GM12878 (cell line): ENCODE results near the gene PGM2L1. TPM values are rescaled to one million over a fixed set of nuclear protein-coding genes. Genes with fewer than 3 reads are reported as not detected.

Source experiments
- ATAC-seq: fragments of 200-7000 bp; cut with Tn5 transposase; 3 replicates; pipeline ENCODE4 v1.9.1; 2020; ENCODE audit warnings: mild to moderate bottlenecking, moderate library complexity
- BruUV-seq: library from RNA; stranded (reverse); fragments of 400-500 nt; replicated peaks from 2 replicates; lab custom pipeline; 2021; lab: Mats Ljungman, UMichigan
- CTCF ChIA-PET: fragments of 300-600 bp; sonication (Branson Sonifier 250); formaldehyde crosslinking; extraction: SDS; loops from one replicate; lab custom pipeline; 2021; ENCODE audit warnings: inconsistent platforms; lab: Yijun Ruan, JAX
- POLR2A ChIA-PET: fragments of 350-600 bp; formaldehyde crosslinking; extraction: SDS; loops from one replicate; lab custom pipeline; 2021; ENCODE audit warnings: inconsistent platforms; lab: Charles Lee
- RAD21 ChIA-PET: fragments of 300-600 bp; sonication (Branson Sonifier 250); formaldehyde crosslinking; loops from one replicate; lab custom pipeline; 2023; ENCODE audit warnings: antibody characterized with exemption; ENCODE audit not compliant: unreplicated experiment; lab: Charles Lee
- SMC1A ChIA-PET: fragments of 300-600 bp; sonication (Branson Sonifier 250); formaldehyde crosslinking; loops from one replicate; lab custom pipeline; 2023; ENCODE audit not compliant: unreplicated experiment, uncharacterized antibody; lab: Charles Lee
- DNase-seq: peaks from one replicate; pipeline ENCODE4 v3.0.0-alpha.2; 2011; ENCODE audit warnings: low read depth, low spot score
- FAIRE-seq: peaks from 3 replicates; lab custom pipeline; 2011; peaks lifted over from hg19 to GRCh38; lab: Jason Lieb, UNC
- H2AFZ ChIP-seq: 2 replicates; pipeline ENCODE4 v1.6.0; 2011; ENCODE audit warnings: low read depth, low read length, control low read depth; ENCODE audit not compliant: control insufficient read depth
- H3K27ac ChIP-seq: 2 replicates; pipeline ENCODE4 v1.5.1; 2011; ENCODE audit warnings: control low read depth; ENCODE audit not compliant: control insufficient read depth, insufficient read depth
- H3K27me3 ChIP-seq, 2 experiments: replicated peaks in 1 of 2; 2 replicates each; pipeline versions ENCODE4 v1.6.0 to v1.6.1; 2011; ENCODE audit warnings: low read length in 1 of 2; ENCODE audit not compliant: control insufficient read depth in 2 of 2, insufficient read depth in 2 of 2
- H3K36me3 ChIP-seq, 2 experiments: 2 replicates each; pipeline ENCODE4 v1.5.1; 2011; ENCODE audit warnings: low read length in 1 of 2; ENCODE audit not compliant: control insufficient read depth in 2 of 2, insufficient read depth in 2 of 2
- H3K4me1 ChIP-seq: 2 replicates; pipeline ENCODE4 v1.6.1; 2011; ENCODE audit warnings: mild to moderate bottlenecking, low read length, moderate library complexity, mixed read lengths; ENCODE audit not compliant: control insufficient read depth, insufficient read depth
- H3K4me2 ChIP-seq: 2 replicates; pipeline ENCODE4 v1.6.0; 2011; ENCODE audit warnings: control low read depth; ENCODE audit not compliant: control insufficient read depth, insufficient read depth
- H3K4me3 ChIP-seq: fragments of 200-600 bp; sonication (generic); 2 replicates; pipeline ENCODE4 v1.5.1; 2016
- H3K79me2 ChIP-seq: 2 replicates; pipeline ENCODE4 v1.6.0; 2011; ENCODE audit warnings: low read length; ENCODE audit not compliant: control insufficient read depth, insufficient read depth
- H3K9ac ChIP-seq: 2 replicates; pipeline ENCODE4 v1.8.0; 2011; ENCODE audit warnings: low read length, control low read depth, mixed read lengths; ENCODE audit not compliant: control insufficient read depth, insufficient read depth
- H3K9me3 ChIP-seq: replicated peaks from 3 replicates; pipeline ENCODE4 v1.5.1; 2011; ENCODE audit warnings: mild to moderate bottlenecking, low read length; ENCODE audit not compliant: control insufficient read depth, insufficient read depth
- H4K20me1 ChIP-seq: 2 replicates; pipeline ENCODE4 v1.6.0; 2011; ENCODE audit not compliant: control insufficient read depth, insufficient read depth
- ASH2L ChIP-seq: fragments of 300-600, 200-600 bp; sonication (generic); IDR thresholded peaks from 2 replicates; pipeline ENCODE4 v1.6.1; 2017; ENCODE audit warnings: low read depth, mild to moderate bottlenecking, borderline replicate concordance
- BMI1 ChIP-seq: fragments of 450-650 bp; IDR thresholded peaks from 2 replicates; pipeline ENCODE4 v1.6.1; 2016; ENCODE audit warnings: mild to moderate bottlenecking, moderate library complexity, borderline replicate concordance
- ETV6 ChIP-seq, 2 experiments: fragments of 450-650 bp in 1 of 2; IDR thresholded peaks in 1 of 2; conservative IDR thresholded peaks in 1 of 2; 2 replicates each; pipeline ENCODE4 v1.6.1; 2014; ENCODE audit warnings: antibody characterized with exemption in 1 of 2, borderline replicate concordance in 1 of 2, low read depth in 1 of 2, mild to moderate bottlenecking in 1 of 2, moderate library complexity in 1 of 2
- IKZF1 ChIP-seq: fragments of 450-650 bp; conservative IDR thresholded peaks from 2 replicates; pipeline ENCODE4 v1.6.1; 2017; ENCODE audit warnings: antibody characterized with exemption, mild to moderate bottlenecking
- IKZF2 ChIP-seq, 2 experiments: fragments of 450-650 bp; IDR thresholded peaks; 2 replicates each; pipeline ENCODE4 v1.6.1; 2017; ENCODE audit warnings: mild to moderate bottlenecking in 2 of 2, moderate library complexity in 2 of 2
- MYC ChIP-seq: IDR thresholded peaks from 2 replicates; pipeline ENCODE4 v1.6.1; 2011; ENCODE audit warnings: mild to moderate bottlenecking, low read length, moderate library complexity, inconsistent platforms; ENCODE audit not compliant: insufficient read depth, insufficient replicate concordance, insufficient read length, severe bottlenecking
- WRNIP1 ChIP-seq: IDR thresholded peaks from 2 replicates; pipeline ENCODE4 v1.6.1; 2011; ENCODE audit warnings: low read depth, low read length, improper control_type of control experiment, borderline replicate concordance
- ZNF24 ChIP-seq: fragments of 450-650 bp; IDR thresholded peaks from 2 replicates; pipeline ENCODE4 v1.6.1; 2017; ENCODE audit warnings: antibody characterized with exemption, mild to moderate bottlenecking
- WGBS: methylation state at CpG from one replicate; pipeline ENCODE4 v1.1.6; 2016; ENCODE audit warnings: low lambda C conversion rate; ENCODE audit not compliant: insufficient replicate concordance, insufficient coverage; ENCODE audit errors: missing lambda C conversion rate; 5-methylcytosine and 5-hydroxymethylcytosine counted together
- in situ Hi-C: fragments of 300-500 bp; cut with MboI; formaldehyde crosslinking; loops from 9 replicates; pipeline ENCODE4 v1.14.3; 2018; ENCODE audit warnings: mixed read lengths
- intact Hi-C: fragments of 100-400 bp; cut with micrococcal nuclease; formaldehyde crosslinking; loops from one replicate; pipeline ENCODE4 v1.14.2; 2022; ENCODE audit not compliant: unreplicated experiment
- polyA plus RNA-seq, 11 experiments: library from polyadenylated mRNA; depleted of rRNA in 4 of 11; unstranded in 6 of 11; stranded (reverse) in 5 of 11; fragments of >200 nt; fragmentation: Nextera tagmentation in 4 of 11; fragmentation: Illumina TruSeq in 1 of 11; extraction: Ambion mirVana in 4 of 11; extraction: Trizol in 1 of 11; gene quantifications; 1 replicate in 1 of 11; 2 replicates in 10 of 11; pipeline versions ENCODE4 v1.2.1 to v1.2.3, GENCODE V29; 2011 to 2016; ENCODE audit warnings: inconsistent platforms in 2 of 11, missing spikeins in 2 of 11, low read depth in 1 of 11
- total RNA-seq, 4 experiments: library from RNA; depleted of rRNA in 3 of 4; stranded (reverse); fragments of >200 nt in 3 of 4; fragmentation: Illumina TruSeq in 1 of 4; extraction: Trizol in 1 of 4; gene quantifications; 2 replicates each; pipeline versions ENCODE4 v1.2.1 to v1.2.3, GENCODE V29; 2013 to 2021
- TF ChIP-seq, protein P1 (sequence below), 3 experiments: IDR thresholded peaks in 2 of 3; conservative IDR thresholded peaks in 1 of 3; 2 replicates each; pipeline ENCODE4 v1.5.1; 2011; ENCODE audit warnings: low read depth in 3 of 3, low read length in 3 of 3, mild to moderate bottlenecking in 3 of 3, control low read depth in 2 of 3, moderate library complexity in 2 of 3, inconsistent platforms in 1 of 3, mixed read lengths in 1 of 3; ENCODE audit not compliant: control insufficient read depth in 2 of 3, insufficient read depth in 1 of 3; ENCODE audit errors: extremely low read depth in 1 of 3
- TF ChIP-seq, protein P2 (sequence below): fragments of 450-650 bp; IDR thresholded peaks from 2 replicates; pipeline ENCODE4 v1.6.1; 2016; ENCODE audit warnings: mild to moderate bottlenecking, moderate library complexity, borderline replicate concordance
- TF ChIP-seq, protein P3 (sequence below): IDR thresholded peaks from 2 replicates; pipeline ENCODE4 v1.6.1; 2011; ENCODE audit warnings: mild to moderate bottlenecking, low read depth, low read length, moderate library complexity; ENCODE audit not compliant: insufficient replicate concordance
- TF ChIP-seq, protein P4 (sequence below): fragments of 450-650 bp; IDR thresholded peaks from 2 replicates; pipeline ENCODE4 v1.6.1; 2017; ENCODE audit warnings: mild to moderate bottlenecking

Gene PGM2L1
- total and polyA plus RNA-seq, 10 of the 15 experiments (the other 5 are each of a cell fraction or from before 2014, with no cell fraction given) = 0.04 to 0.20 (median 0.13) TPM; not detected in 1

DNA sequence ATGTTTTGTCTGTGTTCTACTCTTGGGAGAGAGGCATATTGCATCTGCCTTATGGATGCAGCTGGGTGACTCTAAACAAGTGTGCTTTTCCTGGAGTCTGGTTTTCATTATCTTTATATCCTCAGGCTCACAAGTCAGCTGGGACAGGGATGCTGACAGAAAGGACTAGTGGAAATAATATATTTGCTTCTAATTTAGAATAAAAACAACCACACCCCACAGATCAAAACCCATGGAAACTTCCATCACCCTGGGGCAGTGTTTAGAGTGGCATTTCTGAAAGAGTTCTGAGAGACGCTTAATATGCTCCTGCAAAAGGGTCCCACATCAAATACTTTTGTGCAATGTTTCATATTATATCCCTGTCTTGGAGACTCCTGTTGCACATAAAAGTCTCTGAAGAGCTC is 48.3 kb upstream of the PGM2L1 start:
- no peaks in the 10 kb centered on the region for H3K36me3 ChIP-seq
- no peak overlapping the region for H2AFZ ChIP-seq
- no peak overlapping the region for H3K9ac ChIP-seq
- DNase-seq (no peak), FAIRE-seq (no peak), ATAC-seq (no peak)
- H3K4me2 ChIP-seq = no peak overlapping the region
- in situ Hi-C loops (no loop called here), intact Hi-C loops (loop anchor here (5.0 kb wide), 1 partner anchor 484 kb away; no protein-coding TSS in a partner anchor)
- peaks cover 0 to 1% of the 10 kb centered on the region in 2 experiments; a peak in 1 of 4 replicates for H3K27me3 ChIP-seq
- no peaks in the 10 kb centered on the region for H3K9me3 ChIP-seq
- CTCF ChIA-PET = interaction anchor here (0.8 to 12.1 kb wide), 5 partner anchors 9 to 191 kb away, joined by 3 to 262 read pairs (median 14); no protein-coding TSS in a partner anchor
- no peak overlapping the region for H3K27ac ChIP-seq
- no peak overlapping the region for H3K4me3 ChIP-seq
- BruUV-seq = no TSS peak
- peaks cover 3% of the 10 kb centered on the region for H3K4me1 ChIP-seq
- WGBS = 9% methylated on average over 1 of the region's 1 CpG
- SMC1A ChIA-PET = interaction anchor here (1.3 to 2.7 kb wide), 4 partner anchors 25 to 185 kb away, joined by 3 to 13 read pairs (median 6); no protein-coding TSS in a partner anchor
- no peaks in the 10 kb centered on the region for H3K79me2 ChIP-seq
- H4K20me1 ChIP-seq = no peaks in the 10 kb centered on the region
- RAD21 ChIA-PET = interaction anchor here (1.6 kb wide), 1 partner anchor 56 kb away, joined by 4 read pairs; no protein-coding TSS in a partner anchor
- POLR2A ChIA-PET = no interaction called here
- TF ChIP-seq, protein P1, sequence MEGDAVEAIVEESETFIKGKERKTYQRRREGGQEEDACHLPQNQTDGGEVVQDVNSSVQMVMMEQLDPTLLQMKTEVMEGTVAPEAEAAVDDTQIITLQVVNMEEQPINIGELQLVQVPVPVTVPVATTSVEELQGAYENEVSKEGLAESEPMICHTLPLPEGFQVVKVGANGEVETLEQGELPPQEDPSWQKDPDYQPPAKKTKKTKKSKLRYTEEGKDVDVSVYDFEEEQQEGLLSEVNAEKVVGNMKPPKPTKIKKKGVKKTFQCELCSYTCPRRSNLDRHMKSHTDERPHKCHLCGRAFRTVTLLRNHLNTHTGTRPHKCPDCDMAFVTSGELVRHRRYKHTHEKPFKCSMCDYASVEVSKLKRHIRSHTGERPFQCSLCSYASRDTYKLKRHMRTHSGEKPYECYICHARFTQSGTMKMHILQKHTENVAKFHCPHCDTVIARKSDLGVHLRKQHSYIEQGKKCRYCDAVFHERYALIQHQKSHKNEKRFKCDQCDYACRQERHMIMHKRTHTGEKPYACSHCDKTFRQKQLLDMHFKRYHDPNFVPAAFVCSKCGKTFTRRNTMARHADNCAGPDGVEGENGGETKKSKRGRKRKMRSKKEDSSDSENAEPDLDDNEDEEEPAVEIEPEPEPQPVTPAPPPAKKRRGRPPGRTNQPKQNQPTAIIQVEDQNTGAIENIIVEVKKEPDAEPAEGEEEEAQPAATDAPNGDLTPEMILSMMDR (IDR thresholded peaks at IDR 0.05 in 2 of 3, conservative IDR thresholded peaks at IDR 0.05 in 1 of 3; ENCODE audit: control insufficient read depth in 2 of 3, extremely low read depth in 1 of 3, insufficient read depth in 1 of 3, low read depth in 3 of 3, low read length in 3 of 3) = no peak
- no peak for TF ChIP-seq ETV6 (conservative IDR thresholded peaks at IDR 0.05 in 1 of 2, IDR thresholded peaks at IDR 0.05 in 1 of 2; ENCODE audit: borderline replicate concordance in 1 of 2, low read depth in 1 of 2)
- TF ChIP-seq, protein P2, sequence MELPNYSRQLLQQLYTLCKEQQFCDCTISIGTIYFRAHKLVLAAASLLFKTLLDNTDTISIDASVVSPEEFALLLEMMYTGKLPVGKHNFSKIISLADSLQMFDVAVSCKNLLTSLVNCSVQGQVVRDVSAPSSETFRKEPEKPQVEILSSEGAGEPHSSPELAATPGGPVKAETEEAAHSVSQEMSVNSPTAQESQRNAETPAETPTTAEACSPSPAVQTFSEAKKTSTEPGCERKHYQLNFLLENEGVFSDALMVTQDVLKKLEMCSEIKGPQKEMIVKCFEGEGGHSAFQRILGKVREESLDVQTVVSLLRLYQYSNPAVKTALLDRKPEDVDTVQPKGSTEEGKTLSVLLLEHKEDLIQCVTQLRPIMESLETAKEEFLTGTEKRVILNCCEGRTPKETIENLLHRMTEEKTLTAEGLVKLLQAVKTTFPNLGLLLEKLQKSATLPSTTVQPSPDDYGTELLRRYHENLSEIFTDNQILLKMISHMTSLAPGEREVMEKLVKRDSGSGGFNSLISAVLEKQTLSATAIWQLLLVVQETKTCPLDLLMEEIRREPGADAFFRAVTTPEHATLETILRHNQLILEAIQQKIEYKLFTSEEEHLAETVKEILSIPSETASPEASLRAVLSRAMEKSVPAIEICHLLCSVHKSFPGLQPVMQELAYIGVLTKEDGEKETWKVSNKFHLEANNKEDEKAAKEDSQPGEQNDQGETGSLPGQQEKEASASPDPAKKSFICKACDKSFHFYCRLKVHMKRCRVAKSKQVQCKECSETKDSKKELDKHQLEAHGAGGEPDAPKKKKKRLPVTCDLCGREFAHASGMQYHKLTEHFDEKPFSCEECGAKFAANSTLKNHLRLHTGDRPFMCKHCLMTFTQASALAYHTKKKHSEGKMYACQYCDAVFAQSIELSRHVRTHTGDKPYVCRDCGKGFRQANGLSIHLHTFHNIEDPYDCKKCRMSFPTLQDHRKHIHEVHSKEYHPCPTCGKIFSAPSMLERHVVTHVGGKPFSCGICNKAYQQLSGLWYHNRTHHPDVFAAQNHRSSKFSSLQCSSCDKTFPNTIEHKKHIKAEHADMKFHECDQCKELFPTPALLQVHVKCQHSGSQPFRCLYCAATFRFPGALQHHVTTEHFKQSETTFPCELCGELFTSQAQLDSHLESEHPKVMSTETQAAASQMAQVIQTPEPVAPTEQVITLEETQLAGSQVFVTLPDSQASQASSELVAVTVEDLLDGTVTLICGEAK = no peak
- TF ChIP-seq, protein P3, sequence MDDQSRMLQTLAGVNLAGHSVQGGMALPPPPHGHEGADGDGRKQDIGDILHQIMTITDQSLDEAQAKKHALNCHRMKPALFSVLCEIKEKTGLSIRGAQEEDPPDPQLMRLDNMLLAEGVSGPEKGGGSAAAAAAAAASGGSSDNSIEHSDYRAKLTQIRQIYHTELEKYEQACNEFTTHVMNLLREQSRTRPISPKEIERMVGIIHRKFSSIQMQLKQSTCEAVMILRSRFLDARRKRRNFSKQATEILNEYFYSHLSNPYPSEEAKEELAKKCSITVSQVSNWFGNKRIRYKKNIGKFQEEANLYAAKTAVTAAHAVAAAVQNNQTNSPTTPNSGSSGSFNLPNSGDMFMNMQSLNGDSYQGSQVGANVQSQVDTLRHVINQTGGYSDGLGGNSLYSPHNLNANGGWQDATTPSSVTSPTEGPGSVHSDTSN = no peak
- no peak for TF ChIP-seq MYC
- TF ChIP-seq IKZF1 = no peak
- TF ChIP-seq, protein P4, sequence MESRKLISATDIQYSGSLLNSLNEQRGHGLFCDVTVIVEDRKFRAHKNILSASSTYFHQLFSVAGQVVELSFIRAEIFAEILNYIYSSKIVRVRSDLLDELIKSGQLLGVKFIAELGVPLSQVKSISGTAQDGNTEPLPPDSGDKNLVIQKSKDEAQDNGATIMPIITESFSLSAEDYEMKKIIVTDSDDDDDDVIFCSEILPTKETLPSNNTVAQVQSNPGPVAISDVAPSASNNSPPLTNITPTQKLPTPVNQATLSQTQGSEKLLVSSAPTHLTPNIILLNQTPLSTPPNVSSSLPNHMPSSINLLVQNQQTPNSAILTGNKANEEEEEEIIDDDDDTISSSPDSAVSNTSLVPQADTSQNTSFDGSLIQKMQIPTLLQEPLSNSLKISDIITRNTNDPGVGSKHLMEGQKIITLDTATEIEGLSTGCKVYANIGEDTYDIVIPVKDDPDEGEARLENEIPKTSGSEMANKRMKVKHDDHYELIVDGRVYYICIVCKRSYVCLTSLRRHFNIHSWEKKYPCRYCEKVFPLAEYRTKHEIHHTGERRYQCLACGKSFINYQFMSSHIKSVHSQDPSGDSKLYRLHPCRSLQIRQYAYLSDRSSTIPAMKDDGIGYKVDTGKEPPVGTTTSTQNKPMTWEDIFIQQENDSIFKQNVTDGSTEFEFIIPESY = no peak
- no peak for TF ChIP-seq ZNF24
- TF ChIP-seq IKZF2 (IDR thresholded peaks at IDR 0.05) = no peak
- no peak for TF ChIP-seq BMI1
- no peak for TF ChIP-seq WRNIP1
- TF ChIP-seq ASH2L = no peak
